IPS DF 4.7 (cell line): ENCODE data around the gene MACROH2A1.
"Not testable (repeated sequence)": the region's sequence is repeated elsewhere in the genome, so short reads cannot be mapped to it uniquely, and the experiment has no call there.

Experiments
- DNase-seq: peaks from one replicate; pipeline ENCODE4 v3.0.0-alpha.2; 2013; ENCODE audit warnings: low spot score; ENCODE audit errors: extremely low read depth

The MACROH2A1 gene

DNA sequence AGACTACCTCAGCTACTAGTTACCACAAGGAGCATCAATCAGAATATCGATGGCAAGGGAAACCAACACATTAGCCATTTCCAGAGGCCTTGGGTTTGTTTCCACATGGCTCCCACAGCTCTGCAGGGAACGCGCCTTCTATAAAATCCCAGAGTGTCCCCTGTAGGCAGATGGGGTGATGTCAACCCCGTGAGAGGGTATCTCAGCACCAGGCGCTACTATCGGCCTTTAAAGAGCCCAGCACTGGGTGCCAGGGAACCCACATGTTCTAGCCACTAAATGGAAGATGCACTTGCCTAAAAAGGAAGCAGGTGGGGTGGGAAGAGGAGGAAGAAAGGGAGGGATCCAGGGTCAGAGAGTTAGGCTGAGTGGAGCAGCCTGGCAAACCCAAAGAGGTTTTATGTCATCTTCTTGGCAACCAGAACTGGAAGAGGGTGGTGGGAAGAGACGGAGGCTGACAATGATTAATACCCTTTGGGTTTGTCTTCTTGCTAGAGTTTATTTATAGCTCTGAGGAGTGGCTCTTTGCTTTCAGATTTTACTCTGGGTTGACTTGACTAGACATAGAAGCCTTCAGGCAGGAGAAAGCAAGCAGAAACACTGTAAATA lies 19.9 kb downstream of the MACROH2A1 start:
- no peak for DNase-seq

DNA sequence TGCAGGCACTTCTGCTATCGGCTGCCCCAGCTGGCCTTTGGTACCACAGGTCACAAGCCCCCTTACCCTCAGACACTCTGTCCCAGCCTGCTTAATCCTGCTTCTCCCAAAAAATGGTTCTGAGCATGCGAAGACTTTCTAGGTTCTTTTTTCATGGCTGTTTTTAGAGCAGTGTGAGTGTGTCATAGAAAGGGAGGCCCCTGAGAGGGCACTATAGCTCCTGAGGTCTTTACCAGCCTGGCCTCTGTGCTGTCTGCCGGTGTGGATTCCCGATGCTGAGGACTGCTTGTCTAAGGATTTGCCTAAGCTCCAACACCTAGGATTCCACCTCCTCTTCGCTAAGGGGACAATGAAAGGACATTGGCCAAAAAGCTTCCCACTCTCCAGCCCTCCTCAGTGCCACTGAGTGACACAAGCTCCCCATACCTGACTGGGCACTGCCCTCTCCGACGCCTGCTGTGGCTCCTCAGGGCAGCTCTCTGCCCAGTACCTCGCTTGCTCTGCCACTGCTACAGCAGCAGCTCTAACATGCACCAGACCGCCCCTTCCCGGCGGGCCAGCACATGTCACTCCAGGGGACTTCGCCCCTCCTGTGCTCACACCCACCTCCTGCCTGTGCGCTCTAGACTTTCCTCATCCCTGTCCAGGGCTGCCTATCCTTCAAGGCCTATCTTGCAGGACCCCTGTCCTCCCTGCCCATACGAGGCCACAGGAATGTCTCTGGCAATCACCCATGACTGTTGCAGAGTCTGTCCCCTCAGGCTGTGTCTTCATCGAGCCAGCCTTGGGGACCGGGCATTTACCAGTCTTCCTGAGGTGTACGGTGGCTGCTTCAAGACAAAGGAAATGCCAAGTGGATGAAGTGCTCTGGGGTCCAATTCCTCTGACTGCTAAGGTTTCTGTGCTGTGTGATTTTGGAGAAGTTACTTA lies 21.0 kb downstream of the MACROH2A1 start:
- no peak for DNase-seq

DNA sequence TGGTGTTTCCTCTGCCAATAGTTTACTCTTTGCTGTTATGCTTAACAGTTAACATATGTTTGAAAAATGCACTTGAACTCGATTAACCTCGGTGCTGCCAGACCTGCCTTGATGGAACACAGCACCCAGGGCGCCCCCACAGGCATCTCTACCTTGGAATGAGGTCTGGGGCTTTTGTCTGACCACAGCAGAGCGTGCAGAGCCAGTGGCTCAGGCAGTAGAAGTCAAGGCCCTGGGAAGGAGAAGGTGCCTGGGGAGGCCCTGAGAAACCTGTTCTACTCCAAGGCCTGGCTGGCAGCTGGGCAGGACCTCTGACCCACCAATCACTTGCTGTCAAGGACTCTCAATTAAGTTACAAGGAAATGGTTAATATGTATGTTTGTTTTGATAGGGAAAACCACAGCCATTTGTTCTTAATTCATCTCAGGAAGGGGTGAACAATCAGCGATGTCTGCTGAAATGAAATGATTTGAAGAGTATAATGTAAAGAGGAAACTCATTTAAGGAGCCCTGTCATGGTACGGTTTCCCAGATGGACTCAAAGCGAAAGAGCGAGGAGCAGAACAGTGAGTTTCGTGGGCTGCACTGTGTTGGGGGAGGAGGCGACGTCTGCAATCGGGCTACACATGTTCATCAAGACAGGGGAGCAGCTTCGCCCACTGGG lies 21.9 kb downstream of the MACROH2A1 start:
- no peak for DNase-seq

DNA sequence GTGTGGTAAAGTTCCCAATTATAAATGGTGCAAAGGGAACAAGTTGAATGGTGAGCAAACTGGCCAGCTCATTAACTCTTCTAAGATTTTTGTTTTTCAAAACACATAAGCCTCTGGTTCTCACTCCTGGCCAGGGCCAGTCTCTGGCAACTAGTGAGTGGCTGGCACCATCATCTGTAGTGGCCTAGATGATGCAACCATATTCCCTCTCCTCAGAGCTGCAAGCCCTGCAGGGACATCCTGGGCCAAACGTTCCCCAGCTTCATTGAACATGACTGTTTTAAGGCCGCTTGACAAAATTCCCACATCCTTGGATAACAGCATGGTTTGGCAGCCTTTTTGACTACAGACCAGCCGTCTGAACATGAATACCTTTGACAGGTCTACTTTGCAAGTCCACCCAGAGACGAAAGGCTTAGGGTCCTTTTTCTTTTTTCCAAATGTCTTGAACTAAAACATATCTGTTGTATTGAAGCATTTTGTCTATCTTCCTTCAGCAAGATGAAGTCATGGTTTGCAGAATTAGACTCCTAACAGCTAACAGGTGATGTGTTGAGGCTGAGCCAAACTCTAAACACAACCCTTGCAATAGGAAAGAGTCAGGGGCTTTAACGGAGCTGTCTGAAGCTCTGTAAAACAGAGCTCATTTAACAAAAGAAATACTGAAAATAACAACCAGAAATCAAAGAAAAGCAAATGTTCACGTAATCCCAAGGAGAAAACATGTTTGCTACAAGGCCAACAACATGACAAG lies 23.8 kb downstream of the MACROH2A1 start:
- DNase-seq = no peak

DNA sequence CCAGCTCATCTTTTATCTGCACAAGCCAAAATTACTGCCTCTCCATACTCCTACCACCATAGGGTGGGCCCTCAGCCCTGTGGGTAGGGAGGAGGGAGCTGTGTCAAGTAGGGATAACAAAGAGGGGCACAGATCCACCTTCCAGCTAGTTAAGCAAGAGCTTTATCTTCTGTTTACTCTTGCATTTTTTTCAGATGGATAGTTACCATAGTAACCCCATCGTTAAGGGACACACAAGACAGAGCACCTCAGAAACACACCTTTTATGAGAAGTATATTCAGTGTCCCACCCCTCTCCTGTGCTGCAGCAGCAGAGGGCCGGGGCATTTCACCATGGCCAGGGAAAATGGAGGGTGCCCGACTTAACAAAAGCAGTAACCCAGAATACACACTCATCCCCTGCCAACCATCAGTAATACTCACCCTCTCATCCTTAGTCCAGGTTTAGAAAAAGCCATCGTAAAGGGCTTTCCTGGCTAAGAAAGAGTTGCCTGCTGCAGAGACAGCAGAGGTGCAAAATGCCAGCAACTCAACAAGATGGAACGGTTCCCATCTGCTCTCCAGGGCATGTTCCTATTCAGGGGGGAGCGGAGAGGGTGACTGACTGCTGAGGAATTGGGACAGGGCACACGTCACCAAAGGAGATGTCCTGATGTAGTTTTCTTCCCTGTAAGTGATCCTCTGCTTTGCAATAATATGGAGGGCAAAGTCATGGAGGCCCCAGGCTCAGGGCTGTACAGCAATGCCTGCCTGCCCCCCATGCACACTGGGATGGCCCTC lies 25.1 kb downstream of the MACROH2A1 start:
- DNase-seq = no peak

DNA sequence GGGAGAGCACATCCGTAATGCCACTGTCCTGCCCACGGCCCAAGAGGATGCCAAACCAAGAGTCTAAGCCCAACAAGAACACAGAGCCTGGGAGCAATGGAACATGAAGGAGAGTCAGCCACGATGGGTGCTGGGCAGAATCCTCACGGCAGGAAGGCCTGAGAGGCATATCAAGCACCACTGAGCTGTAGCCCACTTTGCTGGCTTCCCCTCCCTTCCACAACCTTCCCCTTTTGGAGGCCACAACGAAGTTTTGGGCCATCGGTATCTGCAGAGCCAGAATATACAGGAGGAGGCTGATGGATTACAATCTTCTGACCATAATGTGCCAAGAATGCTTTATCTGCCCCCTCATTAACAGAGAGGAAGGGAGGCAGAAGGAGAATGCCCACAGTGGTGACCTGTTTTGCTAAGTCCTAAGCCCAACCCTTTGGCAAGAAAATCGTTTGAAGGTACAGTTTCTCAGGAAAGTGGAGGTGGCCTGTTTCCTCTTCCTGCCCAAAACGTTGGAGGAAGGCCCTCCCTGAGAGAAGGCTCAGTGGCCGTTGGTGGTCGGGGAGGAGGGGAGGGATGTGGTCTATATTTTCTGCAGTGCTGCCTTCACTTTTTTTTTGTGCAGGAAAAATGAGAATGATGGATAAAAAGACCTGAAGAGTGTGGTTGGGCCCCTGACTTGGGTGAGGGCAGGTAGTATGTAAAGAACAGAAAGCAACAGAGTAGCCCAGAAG lies 26.2 kb downstream of the MACROH2A1 start:
- no peak for DNase-seq

DNA sequence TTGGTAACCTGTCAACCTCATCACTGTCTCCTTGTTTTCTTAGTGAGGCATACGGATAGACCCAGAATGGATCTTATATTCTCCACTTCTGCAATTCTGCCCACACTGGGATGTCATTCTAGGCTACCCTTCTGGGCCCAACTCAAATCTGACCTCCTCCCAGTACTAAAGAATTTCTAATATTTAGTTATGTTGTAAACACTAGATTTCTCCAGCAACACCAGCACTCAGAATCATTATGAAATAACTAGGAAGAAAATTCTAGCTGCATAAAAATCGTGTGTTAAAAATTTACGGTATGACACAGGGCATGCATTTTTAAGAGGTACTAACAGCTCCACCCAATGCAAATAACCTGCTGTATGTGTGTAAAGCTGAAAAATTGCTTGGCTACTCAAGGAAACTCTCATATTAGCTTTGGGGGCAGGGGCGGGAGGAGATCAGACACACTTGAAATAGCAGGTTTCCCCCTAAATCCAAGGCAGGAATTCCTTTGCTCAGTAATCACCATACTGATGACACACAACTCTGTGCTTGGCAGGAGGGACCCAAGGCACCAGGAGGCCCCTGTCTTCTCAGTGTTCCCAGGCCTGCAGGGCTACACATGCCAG lies 27.3 kb downstream of the MACROH2A1 start:
- no peak for DNase-seq

DNA sequence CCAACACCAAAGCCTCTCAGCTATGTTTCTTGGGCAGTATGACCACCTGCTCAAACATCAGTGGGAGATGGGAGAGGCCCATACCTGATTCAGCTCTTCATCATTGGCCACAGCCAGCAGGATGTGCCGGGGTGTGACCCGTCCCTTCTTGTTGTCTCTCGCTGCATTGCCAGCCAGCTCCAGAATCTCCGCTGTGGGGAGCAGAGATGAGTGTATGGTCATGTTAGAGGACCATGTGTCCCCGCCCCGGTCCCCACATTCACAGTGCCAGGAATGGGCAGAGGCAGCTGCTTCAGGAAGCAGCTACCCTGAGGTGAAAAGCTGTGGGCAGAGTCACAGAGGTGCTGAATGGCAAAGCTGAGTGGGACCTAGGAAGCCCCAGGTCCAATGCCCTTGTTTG lies 29.1 kb downstream of the MACROH2A1 start:
- DNase-seq = no peak

DNA sequence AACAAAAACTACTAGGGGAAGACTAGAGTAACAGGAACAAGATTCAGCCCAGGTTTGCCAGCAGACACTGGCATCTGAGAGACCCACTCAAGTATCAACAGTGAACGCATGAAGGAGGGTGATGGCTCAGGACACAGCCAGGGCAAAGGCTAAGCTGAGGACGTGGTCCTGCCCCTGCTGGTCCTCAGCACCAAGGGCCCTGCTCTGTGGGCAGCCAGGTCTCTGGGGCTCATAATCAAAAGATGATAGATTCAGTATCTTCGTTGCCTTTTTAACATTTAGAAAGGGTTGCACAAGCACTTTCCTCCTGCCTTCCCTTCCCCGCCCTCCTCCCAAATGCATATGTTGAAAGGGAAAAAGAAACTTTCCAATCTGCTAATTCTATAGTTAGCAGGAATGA lies 31.5 kb downstream of the MACROH2A1 start:
- no peak for DNase-seq

DNA sequence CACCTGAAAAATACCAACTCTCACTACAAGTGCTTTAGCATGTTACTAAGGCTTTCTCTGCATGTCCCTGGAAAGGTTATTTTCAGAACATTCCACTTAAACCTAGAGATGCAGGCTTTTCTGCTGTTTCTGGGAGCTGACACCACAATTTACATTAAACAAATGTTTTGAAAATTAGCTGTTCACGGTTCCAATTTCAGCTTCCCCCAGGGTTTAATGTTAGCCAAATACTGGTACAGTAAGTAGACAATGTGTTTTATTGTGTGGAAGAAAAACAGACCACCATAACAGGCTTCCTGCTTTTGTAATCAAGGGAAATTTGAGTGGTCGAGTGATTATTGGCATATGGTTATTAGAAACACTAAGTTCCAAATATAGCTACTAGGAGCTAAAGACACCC lies 32.0 kb downstream of the MACROH2A1 start:
- no peak for DNase-seq

DNA sequence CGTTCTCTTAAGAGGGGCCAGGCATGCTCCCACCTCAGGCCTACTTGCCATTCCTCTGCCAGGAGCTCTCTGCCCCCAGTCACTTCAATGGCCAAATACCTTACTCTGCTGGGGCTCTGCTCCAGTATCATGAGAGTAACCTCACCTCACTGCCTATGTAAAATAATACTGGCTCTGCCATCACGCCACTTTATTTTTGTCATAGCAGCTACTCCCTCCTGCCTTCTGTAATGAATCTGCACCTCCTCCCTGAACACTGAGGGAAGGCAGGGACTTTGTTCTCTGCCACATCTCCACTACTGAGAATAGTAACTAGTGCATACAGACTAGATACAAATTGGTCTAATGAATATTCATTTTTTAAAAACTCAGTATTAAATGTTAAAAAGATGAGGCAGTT lies 33.8 kb downstream of the MACROH2A1 start:
- DNase-seq = no peak

DNA sequence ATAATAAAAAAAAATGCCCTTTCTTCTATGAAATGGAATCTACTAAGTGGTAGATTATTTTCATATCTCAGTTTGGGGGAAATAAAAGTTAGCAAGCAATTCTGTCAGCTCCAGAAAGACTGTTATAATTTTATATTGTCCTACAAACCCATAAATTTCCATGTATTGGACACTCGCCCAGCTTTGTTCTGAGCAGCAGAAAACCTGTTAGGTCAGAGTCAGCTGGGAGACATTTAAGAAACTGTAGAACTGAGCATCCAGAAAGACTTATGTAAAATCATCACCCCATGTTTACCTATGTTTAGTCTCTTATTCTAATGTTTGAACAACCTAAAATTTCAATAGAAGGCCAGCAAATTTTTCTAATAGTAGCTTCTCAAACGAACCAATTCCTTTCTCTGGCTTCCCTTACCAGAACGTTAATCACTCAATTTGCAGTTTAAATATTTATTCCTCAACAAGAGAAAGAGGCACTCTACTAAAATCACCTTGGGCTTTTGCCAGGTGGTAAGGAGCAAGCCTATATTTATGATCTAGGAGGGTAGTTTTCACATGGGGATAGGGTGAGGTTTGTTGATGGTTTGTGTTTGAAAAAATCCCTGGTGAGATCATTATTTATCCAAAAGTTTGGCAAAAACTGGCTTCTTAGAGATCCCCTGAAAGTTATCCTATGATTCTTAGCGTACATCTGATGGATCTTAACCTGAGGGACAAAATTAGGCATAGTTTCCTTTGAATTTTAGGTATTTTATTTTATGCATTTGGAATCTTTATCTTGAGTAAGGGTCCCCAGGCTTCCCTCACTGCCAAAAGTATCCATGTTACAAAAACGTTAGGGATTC lies 34.4 kb downstream of the MACROH2A1 start:
- DNase-seq = no peak

DNA sequence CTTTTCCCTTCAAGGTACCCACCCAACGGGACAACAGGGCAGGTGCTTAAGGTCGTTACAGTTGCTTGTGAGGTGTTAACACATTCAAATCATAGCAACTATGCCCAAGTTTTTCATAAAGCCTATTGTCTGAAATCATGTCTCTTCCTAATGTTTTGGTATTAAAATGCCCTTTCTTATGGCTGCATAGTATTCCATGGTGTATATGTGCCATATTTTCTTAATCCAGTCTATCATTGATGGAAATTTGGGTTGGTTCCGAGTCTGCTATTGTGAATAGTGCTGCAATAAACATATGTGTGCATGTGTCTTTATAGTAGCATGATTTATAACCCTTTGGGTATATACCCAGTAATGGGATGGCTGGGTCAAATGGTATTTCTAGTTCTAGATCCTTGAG lies 35.7 kb downstream of the MACROH2A1 start:
- DNase-seq = not testable (repeated sequence)

DNA sequence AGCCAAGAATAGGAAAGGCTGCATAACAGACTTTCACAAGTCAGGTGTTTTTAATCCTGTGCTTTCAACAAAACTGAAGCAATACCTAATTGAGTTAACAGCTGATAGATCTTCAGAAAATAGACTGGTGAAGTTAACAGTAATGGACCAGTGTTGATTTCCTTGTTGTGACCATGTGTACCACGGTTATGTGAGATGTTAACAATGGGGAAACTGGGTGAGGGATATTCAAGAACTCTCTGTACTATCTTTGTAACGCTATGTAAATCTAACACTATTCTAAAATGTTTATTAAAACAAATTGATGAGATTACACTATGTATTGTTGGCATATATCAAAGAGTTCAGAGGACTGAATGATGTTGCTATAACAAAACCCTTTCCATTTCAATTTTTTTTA lies 36.9 kb downstream of the MACROH2A1 start:
- no peak for DNase-seq

DNA sequence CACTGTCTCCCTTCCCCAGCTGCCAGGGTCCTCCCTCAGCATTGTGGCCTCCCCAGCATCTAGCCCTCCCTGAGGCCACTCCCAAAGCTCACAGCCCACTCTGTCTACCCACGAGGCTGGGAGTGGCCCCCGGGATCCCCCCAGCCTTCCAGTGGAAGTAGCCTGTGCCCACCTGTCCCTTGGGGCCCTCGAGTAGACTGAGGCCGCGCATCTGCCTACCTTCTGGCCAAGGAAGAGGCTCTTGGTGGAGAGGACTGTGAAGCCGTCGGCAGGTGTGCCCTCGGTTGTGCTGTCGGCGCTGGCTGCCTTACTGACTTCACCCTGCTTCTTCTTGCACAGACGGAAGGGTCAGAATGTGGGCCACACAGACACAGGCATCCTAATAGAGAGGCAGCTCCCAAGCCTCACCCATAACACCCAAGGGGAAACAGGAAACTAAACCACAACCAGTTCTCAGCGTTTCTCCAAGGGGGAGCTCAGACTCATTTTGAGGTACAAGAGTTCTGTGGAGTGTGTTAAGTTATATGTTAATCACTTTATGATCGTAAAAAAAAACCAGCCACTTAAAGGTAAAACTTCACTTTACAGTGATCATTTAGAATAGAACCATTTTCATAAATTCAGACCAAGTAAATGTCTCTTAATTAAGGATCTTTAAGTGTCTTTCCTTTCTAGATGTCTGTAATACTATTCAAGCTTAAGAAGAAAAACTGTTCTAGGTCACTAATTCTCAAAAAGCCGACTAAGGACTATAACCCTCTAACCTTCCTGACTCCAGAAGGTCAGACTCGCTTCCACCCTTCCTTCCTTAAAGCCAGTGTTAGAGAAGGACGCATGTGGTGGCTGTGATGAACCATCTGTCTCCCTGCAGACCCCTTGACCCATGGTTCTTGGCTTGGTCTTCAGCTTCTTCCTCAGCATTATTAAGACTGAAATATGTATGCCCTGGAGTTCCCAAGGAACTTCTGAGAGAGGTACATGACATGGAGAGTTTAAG lies 38.5 kb downstream of the MACROH2A1 start:
- no peak for DNase-seq

DNA sequence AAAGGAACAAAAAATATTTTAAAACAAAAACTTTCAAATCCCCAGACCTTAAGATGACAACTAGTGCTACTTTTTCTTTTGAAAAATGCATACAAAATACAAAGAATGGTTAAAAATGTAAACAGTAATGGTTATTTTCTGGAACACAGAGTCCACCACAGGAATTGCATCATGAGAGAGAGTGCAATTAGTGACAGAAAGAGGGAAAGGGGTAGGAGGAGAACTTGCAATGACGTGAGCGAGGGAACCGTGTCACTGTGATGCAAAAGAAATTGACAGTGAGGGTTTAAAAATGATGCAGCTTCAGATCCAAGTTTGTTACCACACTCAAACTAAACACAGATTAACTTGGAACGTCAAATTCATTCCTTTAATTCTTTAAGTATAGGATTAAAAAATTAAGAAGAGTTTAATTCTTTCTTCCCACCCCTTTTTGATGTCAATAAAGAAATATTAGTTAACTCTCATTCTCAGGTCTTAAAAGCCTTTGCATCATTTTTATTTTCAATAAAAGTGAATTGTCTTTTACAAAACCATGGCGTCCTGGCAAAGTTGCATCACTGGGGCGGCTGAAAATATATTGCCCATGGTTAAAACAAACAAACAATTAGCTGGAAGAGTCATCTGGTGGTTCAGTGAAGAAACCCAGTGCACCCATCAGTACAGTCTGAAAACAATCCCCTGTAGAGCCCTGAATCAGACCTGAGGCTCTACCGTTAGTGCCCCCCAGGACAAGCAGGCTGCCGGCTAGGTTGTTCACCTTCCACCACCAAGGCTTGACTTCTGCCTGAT lies 39.5 kb downstream of the MACROH2A1 start:
- DNase-seq = no peak

DNA sequence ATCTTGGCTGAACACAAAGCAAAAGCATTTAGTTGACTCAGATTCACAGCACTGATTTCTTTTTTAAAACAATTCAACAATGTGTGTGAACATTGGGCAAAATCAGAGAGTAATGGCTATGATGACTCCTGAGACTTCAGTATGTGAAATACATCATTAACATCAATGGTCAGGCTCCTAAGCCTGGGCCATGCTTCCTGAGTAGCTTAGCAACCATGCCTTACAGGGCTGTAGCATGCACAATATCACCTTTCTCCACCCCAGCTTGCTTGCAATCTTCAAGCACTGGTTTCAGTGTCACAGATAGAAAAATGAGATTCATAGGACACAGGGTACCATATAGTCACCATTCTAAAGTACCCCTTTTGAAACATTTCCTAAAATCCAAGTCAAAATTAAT lies 41.3 kb downstream of the MACROH2A1 start:
- no peak for DNase-seq
